Measurements from ENCODE around the gene VAV1. TPM values are rescaled to one million over a fixed set of nuclear protein-coding genes. Genes with fewer than 3 reads are reported as not detected.

Gene VAV1
- total RNA-seq, 1 donor = 0.36 TPM

- H3K79me2 ChIP-seq (ENCODE audit: insufficient read depth, low read length) = peaks cover 7% of the 10 kb centered on the region
- no peak overlapping the region for H3K4me3 ChIP-seq (ENCODE audit: insufficient read depth, low read length)
- peak; percentile 83 for DNase-seq (ENCODE audit: insufficient read length, low spot score, missing footprints)
- no peaks in the 10 kb centered on the region for H3K36me3 ChIP-seq (ENCODE audit: insufficient read depth, low read length)
- no peak overlapping the region for H3K27ac ChIP-seq (ENCODE audit: low read depth, low read length)
- TF ChIP-seq, protein P1, sequence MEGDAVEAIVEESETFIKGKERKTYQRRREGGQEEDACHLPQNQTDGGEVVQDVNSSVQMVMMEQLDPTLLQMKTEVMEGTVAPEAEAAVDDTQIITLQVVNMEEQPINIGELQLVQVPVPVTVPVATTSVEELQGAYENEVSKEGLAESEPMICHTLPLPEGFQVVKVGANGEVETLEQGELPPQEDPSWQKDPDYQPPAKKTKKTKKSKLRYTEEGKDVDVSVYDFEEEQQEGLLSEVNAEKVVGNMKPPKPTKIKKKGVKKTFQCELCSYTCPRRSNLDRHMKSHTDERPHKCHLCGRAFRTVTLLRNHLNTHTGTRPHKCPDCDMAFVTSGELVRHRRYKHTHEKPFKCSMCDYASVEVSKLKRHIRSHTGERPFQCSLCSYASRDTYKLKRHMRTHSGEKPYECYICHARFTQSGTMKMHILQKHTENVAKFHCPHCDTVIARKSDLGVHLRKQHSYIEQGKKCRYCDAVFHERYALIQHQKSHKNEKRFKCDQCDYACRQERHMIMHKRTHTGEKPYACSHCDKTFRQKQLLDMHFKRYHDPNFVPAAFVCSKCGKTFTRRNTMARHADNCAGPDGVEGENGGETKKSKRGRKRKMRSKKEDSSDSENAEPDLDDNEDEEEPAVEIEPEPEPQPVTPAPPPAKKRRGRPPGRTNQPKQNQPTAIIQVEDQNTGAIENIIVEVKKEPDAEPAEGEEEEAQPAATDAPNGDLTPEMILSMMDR (IDR thresholded peaks at IDR 0.05; ENCODE audit: extremely low read depth, low read depth, low read length) = peak; percentile 15
- no peak overlapping the region for H3K4me2 ChIP-seq (ENCODE audit: insufficient read depth, low read length)
- H3K27me3 ChIP-seq (ENCODE audit: insufficient read depth, low read length) = no peaks in the 10 kb centered on the region
- H3K4me1 ChIP-seq (ENCODE audit: insufficient read depth, low read length) = peaks cover 18% of the 10 kb centered on the region
- H3K9me3 ChIP-seq (ENCODE audit: low read depth, low read length) = no peaks in the 10 kb centered on the region
- H2AFZ ChIP-seq (ENCODE audit: low read length) = no peak overlapping the region
- H4K20me1 ChIP-seq (ENCODE audit: insufficient read depth, low read length) = no peaks in the 10 kb centered on the region
Measured at GRCh38 chr19:6733338-6734095, 39.0 kb upstream of the VAV1 start.

DNA sequence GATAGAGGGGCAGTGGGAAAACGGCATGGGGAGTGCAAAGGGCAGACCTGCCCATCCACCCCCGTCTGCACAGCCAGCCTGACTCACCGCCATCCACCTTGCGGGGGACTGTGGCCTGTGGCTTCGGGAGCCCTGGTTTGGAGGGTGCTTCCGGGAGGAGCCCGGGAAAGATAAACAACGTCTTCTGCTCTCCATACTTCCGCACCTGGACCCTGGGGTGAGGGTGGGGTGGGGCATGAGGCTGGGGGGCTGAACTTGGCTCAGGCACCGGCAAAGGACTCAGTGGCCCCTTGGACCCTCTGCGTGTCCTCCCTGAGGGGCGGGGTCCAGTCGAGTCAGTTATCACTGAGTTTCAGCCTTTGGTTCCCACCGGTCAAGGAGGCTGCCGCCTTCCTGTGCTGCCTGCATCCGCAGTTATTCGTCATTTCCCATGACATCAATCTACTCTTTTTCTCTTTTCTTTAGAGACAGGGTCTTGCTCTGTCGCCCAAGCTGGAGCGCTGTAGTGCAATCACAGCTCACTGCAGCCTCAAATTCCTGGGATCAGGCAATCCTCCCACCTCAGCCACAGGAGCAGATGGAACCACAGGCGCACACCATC lies 38.3 kb upstream of the VAV1 start:
- H3K27ac ChIP-seq (ENCODE audit: low read depth, low read length) = no peak overlapping the region
- DNase-seq (ENCODE audit: insufficient read length, low spot score, missing footprints) = no peak
- peaks cover 7% of the 10 kb centered on the region for H3K79me2 ChIP-seq (ENCODE audit: insufficient read depth, low read length)
- no peaks in the 10 kb centered on the region for H4K20me1 ChIP-seq (ENCODE audit: insufficient read depth, low read length)
- no peaks in the 10 kb centered on the region for H3K9me3 ChIP-seq (ENCODE audit: low read depth, low read length)
- H3K4me3 ChIP-seq (ENCODE audit: insufficient read depth, low read length) = no peak overlapping the region
- H2AFZ ChIP-seq (ENCODE audit: low read length) = no peak overlapping the region
- H3K4me2 ChIP-seq (ENCODE audit: insufficient read depth, low read length) = no peak overlapping the region
- no peaks in the 10 kb centered on the region for H3K27me3 ChIP-seq (ENCODE audit: insufficient read depth, low read length)
- peaks cover 25% of the 10 kb centered on the region for H3K4me1 ChIP-seq (ENCODE audit: insufficient read depth, low read length)
- no peaks in the 10 kb centered on the region for H3K36me3 ChIP-seq (ENCODE audit: insufficient read depth, low read length)
- TF ChIP-seq, protein P1 (IDR thresholded peaks at IDR 0.05; ENCODE audit: extremely low read depth, low read depth, low read length) = no peak

DNA sequence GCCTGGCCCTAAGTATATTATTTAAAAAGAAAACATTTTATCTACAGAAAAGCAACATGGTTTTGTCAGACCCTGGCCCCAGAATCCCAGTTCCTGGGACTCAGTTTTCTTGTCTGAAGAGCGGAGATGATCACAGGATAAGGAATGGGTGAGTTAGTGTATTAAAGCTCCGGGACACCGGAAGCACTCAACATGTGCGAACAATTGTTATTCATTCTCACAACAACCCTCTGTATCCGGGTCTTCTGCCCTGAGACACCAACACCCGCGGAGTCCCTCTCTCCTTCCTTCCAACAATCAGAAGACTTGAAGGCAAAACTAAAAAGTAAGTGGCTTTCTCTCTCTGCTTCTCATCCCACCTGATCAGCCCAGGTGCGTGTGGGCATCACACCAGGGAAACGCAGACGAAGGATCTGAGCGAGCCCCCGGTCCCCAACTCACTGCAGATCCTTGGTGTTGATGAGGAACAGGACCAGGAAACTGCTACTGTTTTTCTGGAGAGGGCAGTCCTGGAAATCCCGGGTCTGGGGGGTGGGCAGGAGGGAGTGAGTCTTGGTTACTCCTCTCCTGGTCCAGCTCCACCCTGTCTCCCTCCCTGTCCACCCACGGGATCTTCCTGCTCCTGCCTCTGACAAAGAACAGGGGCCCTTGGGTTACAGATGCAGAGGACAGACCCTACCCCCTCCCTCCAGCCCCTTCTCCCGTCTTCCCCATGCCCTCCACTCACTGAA lies 37.2 kb upstream of the VAV1 start:
- H3K27me3 ChIP-seq (ENCODE audit: insufficient read depth, low read length) = no peaks in the 10 kb centered on the region
- H3K4me2 ChIP-seq (ENCODE audit: insufficient read depth, low read length) = peak overlapping the region; percentile 83
- H3K79me2 ChIP-seq (ENCODE audit: insufficient read depth, low read length) = peaks cover 15% of the 10 kb centered on the region
- no peak overlapping the region for H2AFZ ChIP-seq (ENCODE audit: low read length)
- H3K4me1 ChIP-seq (ENCODE audit: insufficient read depth, low read length) = peaks cover 26% of the 10 kb centered on the region
- H3K9me3 ChIP-seq (ENCODE audit: low read depth, low read length) = no peaks in the 10 kb centered on the region
- TF ChIP-seq, protein P1 (IDR thresholded peaks at IDR 0.05; ENCODE audit: extremely low read depth, low read depth, low read length) = no peak
- no peak overlapping the region for H3K27ac ChIP-seq (ENCODE audit: low read depth, low read length)
- H4K20me1 ChIP-seq (ENCODE audit: insufficient read depth, low read length) = no peaks in the 10 kb centered on the region
- no peaks in the 10 kb centered on the region for H3K36me3 ChIP-seq (ENCODE audit: insufficient read depth, low read length)
- DNase-seq (ENCODE audit: insufficient read length, low spot score, missing footprints) = peak; percentile 69
- no peak overlapping the region for H3K4me3 ChIP-seq (ENCODE audit: insufficient read depth, low read length)
